GM06990 (cell line): ENCODE results near the gene GRIA3.

ENCODE experiments used
- DNase-seq: peaks from one replicate; pipeline ENCODE4 v3.0.0-alpha.2; 2011; ENCODE audit not compliant: insufficient read length; ENCODE audit errors: extremely low read depth
- H3K27me3 ChIP-seq: replicated peaks from 2 replicates; pipeline ENCODE4 v1.6.0; 2011; ENCODE audit warnings: low read length; ENCODE audit not compliant: control insufficient read depth, insufficient read depth
- H3K36me3 ChIP-seq: 2 replicates; pipeline ENCODE4 v1.5.1; 2011; ENCODE audit warnings: low read length; ENCODE audit not compliant: control insufficient read depth, insufficient read depth
- H3K4me3 ChIP-seq: replicated peaks from 2 replicates; pipeline ENCODE4 v1.5.1; 2011; ENCODE audit warnings: low read depth, mild to moderate bottlenecking, control low read depth, low read length
- TF ChIP-seq, protein P1 (sequence below): IDR thresholded peaks from 2 replicates; pipeline ENCODE4 v1.5.1; 2011; ENCODE audit warnings: low read length, control low read depth, mild to moderate bottlenecking, inconsistent platforms; ENCODE audit not compliant: insufficient read depth, poor library complexity, severe bottlenecking

Gene GRIA3

GRCh38 chrX:123291623-123292022 is 107.5 kb downstream of the GRIA3 start:
- Histone ChIP-seq H3K27me3 (no peaks in the 10 kb centered on the region), H3K4me3 (no peak overlapping the region), H3K36me3 (no peaks in the 10 kb centered on the region)
- TF ChIP-seq, protein P1, sequence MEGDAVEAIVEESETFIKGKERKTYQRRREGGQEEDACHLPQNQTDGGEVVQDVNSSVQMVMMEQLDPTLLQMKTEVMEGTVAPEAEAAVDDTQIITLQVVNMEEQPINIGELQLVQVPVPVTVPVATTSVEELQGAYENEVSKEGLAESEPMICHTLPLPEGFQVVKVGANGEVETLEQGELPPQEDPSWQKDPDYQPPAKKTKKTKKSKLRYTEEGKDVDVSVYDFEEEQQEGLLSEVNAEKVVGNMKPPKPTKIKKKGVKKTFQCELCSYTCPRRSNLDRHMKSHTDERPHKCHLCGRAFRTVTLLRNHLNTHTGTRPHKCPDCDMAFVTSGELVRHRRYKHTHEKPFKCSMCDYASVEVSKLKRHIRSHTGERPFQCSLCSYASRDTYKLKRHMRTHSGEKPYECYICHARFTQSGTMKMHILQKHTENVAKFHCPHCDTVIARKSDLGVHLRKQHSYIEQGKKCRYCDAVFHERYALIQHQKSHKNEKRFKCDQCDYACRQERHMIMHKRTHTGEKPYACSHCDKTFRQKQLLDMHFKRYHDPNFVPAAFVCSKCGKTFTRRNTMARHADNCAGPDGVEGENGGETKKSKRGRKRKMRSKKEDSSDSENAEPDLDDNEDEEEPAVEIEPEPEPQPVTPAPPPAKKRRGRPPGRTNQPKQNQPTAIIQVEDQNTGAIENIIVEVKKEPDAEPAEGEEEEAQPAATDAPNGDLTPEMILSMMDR: no peak
- no peak for DNase-seq

GRCh38 chrX:123298026-123298425 is 113.9 kb downstream of the GRIA3 start:
- Histone ChIP-seq H3K4me3 (no peak overlapping the region), H3K36me3 (no peaks in the 10 kb centered on the region), H3K27me3 (no peaks in the 10 kb centered on the region)
- no peak for DNase-seq
- TF ChIP-seq, protein P1: no peak

DNA sequence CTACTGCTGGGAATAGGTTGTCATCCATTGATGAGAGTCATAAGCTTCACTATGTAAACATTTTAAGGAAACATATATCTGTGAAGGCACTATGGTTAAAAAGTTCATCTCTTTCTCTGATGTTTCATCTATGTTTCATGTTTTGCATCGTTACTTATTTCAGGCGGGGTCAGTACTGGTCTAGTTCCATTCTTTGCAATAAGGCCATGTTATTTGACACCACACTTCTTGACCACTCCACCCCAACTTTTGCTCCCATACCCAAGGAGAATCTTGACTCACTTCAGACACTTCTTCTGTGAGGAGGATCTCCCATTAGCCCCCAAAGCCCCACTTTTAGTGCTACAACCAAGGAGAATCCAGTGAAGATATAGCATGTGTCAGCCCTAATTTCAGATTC is 119.4 kb downstream of the GRIA3 start:
- Histone ChIP-seq H3K36me3 (no peaks in the 10 kb centered on the region), H3K27me3 (no peaks in the 10 kb centered on the region), H3K4me3 (no peak overlapping the region)
- TF ChIP-seq, protein P1: no peak
- no peak for DNase-seq

DNA sequence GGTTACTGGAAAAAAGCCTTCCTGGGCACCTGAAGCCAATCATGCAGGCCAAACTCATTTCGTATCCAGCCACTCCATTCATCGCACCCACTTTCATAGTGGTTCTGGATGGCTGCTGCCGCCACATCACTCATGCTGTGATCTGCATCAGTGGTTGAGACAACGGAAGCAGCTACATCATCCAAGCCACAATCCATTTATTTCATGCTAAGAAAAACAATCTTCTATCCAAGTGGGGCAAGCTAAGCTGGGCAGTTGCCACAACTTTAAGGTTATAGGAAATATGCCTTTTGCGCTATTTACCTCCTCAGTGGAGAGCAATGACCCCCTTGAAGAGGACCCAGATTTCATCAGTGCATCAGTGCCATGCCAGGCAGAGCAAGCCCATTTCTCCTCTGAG is 124.6 kb downstream of the GRIA3 start:
- DNase-seq: no peak
- Histone ChIP-seq H3K4me3 (no peak overlapping the region), H3K27me3 (no peaks in the 10 kb centered on the region), H3K36me3 (no peaks in the 10 kb centered on the region)
- TF ChIP-seq, protein P1: no peak

- TF ChIP-seq, protein P1: no peak
- no peaks in the 10 kb centered on the region for H3K36me3 ChIP-seq
Measured at GRCh38 chrX:123310112-123310511, 126.0 kb downstream of the GRIA3 start.

DNA sequence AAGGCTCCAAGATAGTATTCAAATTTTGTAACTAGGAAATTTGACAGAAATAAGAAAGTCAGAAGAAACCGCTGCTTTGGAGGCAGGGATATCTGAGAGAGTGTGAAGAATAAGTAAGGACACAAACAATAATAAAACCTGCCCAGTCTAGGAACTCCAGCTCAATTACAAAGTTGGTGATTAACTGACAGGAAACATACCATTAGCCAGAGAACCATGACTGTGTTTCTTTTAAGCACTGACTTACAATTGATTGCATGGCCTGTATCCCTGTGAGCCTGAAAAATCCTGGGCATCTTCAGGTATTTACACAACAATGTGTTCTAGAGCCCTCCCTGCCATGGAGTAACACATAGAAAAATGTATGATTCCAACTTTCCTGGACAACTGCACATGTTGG is 127.4 kb downstream of the GRIA3 start:
- no peak for DNase-seq
- Histone ChIP-seq H3K36me3 (no peaks in the 10 kb centered on the region), H3K27me3 (no peaks in the 10 kb centered on the region), H3K4me3 (no peak overlapping the region)
- TF ChIP-seq, protein P1: no peak

More at GRCh38 chrX:123310112-123310511, 126.0 kb downstream of the GRIA3 start:
- DNase-seq: no peak
- Histone ChIP-seq H3K4me3 (no peak overlapping the region), H3K27me3 (no peaks in the 10 kb centered on the region)
